ENCODE measurements around the gene BLMH. TPM values are rescaled to one million over a fixed set of nuclear protein-coding genes. Genes with fewer than 3 reads are reported as not detected.

The BLMH gene
- total and polyA plus RNA-seq, 2 donors (not counting 1 experiment from before 2014, with no cell fraction given), result 23.0 to 26.1 TPM

DNA sequence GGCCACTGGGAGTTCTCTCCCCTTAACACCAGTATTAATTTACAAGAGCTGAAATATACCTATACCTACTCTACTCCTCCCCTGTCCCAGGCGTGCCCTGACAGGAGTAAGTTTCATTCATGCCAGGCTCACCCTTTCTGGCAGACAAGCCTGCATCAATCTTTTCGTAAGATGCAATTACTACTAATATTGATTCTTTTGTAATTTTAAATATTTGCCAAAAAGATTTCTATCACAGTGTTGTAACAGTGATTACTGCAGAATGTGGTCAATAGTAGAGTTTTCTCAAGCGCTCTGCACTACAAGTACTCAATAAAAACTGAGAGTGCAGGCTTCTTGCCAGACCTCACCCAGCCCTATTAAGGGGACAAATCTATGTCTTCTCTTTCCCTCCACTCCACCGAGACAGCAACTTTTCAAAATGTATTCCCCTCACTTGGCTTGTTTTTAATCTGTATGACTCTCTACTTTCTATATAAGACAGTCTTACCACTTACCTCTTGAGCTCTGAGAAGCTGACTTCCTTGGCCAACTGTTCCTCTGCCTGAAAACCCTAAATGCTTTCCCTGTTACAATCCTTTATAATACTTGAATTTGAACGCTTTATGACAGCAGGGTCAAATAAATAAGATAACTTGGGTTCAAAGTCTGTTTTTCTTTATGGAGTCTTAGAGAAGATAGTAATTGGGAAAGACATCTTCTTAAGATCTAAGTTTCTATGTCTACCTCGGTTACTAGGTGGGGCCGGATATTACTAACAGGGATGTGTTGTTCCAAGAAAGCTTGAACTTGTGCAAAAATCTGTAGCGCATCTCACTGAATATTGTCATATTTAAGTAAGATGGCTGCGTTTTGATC is 42.0 kb upstream of the BLMH start, which contains the start of gene TMIGD1:
TMIGD1 (minus strand) TSS at position 555 of the 858 bp plus-strand sequence. CDS start 1,924 bp downstream, outside the sequence.
- no peak for DNase-seq (ENCODE audit: low read depth in 2 of 2)
- no peak within 1 kb of the TSS for H2AFZ ChIP-seq (ENCODE audit: low read length)
- H3K4me1 ChIP-seq (ENCODE audit: control insufficient read depth, extremely low read depth, insufficient read depth, low read length), result no peaks in the 10 kb centered on the region
- H3K79me2 ChIP-seq (ENCODE audit: control insufficient read depth, insufficient read depth, low read length), result no peaks in the 10 kb centered on the region
- H4K20me1 ChIP-seq (ENCODE audit: control insufficient read depth, extremely low read depth, insufficient read depth, low read length), result no peaks in the 10 kb centered on the region
- no peaks in the 10 kb centered on the region for H3K9me3 ChIP-seq (ENCODE audit: control insufficient read depth, insufficient read depth, low read depth, low read length)
- no peaks in the 10 kb centered on the region for H3K27me3 ChIP-seq (ENCODE audit: control insufficient read depth, insufficient read depth, low read length)
- no peaks in the 10 kb centered on the region for H3K36me3 ChIP-seq (ENCODE audit: control insufficient read depth, insufficient read depth, low read length)
- TF ChIP-seq, protein P1, sequence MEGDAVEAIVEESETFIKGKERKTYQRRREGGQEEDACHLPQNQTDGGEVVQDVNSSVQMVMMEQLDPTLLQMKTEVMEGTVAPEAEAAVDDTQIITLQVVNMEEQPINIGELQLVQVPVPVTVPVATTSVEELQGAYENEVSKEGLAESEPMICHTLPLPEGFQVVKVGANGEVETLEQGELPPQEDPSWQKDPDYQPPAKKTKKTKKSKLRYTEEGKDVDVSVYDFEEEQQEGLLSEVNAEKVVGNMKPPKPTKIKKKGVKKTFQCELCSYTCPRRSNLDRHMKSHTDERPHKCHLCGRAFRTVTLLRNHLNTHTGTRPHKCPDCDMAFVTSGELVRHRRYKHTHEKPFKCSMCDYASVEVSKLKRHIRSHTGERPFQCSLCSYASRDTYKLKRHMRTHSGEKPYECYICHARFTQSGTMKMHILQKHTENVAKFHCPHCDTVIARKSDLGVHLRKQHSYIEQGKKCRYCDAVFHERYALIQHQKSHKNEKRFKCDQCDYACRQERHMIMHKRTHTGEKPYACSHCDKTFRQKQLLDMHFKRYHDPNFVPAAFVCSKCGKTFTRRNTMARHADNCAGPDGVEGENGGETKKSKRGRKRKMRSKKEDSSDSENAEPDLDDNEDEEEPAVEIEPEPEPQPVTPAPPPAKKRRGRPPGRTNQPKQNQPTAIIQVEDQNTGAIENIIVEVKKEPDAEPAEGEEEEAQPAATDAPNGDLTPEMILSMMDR (conservative IDR thresholded peaks at IDR 0.05 in 1 of 2, IDR thresholded peaks at IDR 0.05 in 1 of 2; ENCODE audit: low read depth in 1 of 2, low read length in 2 of 2), result no peak
- no peak for TF ChIP-seq EZH2 (IDR thresholded peaks at IDR 0.05; ENCODE audit: low read length, missing control alignments)
- no peak within 1 kb of the TSS for H3K27ac ChIP-seq (ENCODE audit: insufficient read depth, low read length)
- H3K9ac ChIP-seq (ENCODE audit: insufficient read depth, low read length), result no peak within 1 kb of the TSS
- no peak within 1 kb of the TSS for H3K4me3 ChIP-seq (replicated peaks in 1 of 4; ENCODE audit: control extremely low read depth in 1 of 4, insufficient read depth in 1 of 4, low read depth in 3 of 4, low read length in 4 of 4)
- no peak within 1 kb of the TSS for H3K4me2 ChIP-seq (ENCODE audit: extremely low read depth, insufficient read depth, low read length)

DNA sequence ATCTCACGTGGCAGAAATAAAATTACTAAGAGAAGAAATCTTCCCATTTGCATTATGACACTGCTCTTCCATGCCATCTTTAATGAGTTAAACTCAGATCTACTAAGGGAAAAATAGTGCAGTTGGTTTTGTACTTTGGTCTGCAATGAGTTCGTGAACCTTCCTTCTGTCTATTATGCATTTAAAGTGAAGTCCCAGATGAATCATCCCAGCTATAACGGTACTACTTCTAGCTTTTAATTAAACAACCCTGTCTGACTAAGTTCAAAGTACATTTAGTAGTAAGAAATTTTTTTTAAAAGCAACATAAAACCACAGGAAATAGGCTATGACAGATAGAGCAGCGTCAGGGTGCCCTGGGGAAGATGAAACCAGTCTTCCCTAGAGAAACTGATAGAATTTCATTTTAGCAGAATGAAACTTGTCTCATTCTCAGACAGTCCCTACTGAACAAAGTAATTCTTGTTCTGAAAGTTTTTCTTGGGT is 40.4 kb upstream of the BLMH start:
- DNase-seq (ENCODE audit: low read depth in 2 of 2), result peak; percentile 73 to 84
- Histone ChIP-seq H3K79me2 (ENCODE audit: control insufficient read depth, insufficient read depth, low read length) (no peaks in the 10 kb centered on the region), H3K36me3 (ENCODE audit: control insufficient read depth, insufficient read depth, low read length) (no peaks in the 10 kb centered on the region), H3K27ac (ENCODE audit: insufficient read depth, low read length) (peak overlapping the region; percentile 13), H3K4me3 (replicated peaks in 1 of 4; ENCODE audit: control extremely low read depth in 1 of 4, insufficient read depth in 1 of 4, low read depth in 3 of 4, low read length in 4 of 4) (no peak overlapping the region), H2AFZ (ENCODE audit: low read length) (no peak overlapping the region), H3K4me2 (ENCODE audit: extremely low read depth, insufficient read depth, low read length) (no peak overlapping the region), H3K4me1 (ENCODE audit: control insufficient read depth, extremely low read depth, insufficient read depth, low read length) (no peaks in the 10 kb centered on the region), H3K27me3 (ENCODE audit: control insufficient read depth, insufficient read depth, low read length) (no peaks in the 10 kb centered on the region), H3K9ac (ENCODE audit: insufficient read depth, low read length) (no peak overlapping the region), H4K20me1 (ENCODE audit: control insufficient read depth, extremely low read depth, insufficient read depth, low read length) (no peaks in the 10 kb centered on the region), H3K9me3 (ENCODE audit: control insufficient read depth, insufficient read depth, low read depth, low read length) (no peaks in the 10 kb centered on the region)
- no peak for TF ChIP-seq EZH2 (IDR thresholded peaks at IDR 0.05; ENCODE audit: low read length, missing control alignments)
- TF ChIP-seq, protein P1 (conservative IDR thresholded peaks at IDR 0.05 in 1 of 2, IDR thresholded peaks at IDR 0.05 in 1 of 2; ENCODE audit: low read depth in 1 of 2, low read length in 2 of 2), result no peak

DNA sequence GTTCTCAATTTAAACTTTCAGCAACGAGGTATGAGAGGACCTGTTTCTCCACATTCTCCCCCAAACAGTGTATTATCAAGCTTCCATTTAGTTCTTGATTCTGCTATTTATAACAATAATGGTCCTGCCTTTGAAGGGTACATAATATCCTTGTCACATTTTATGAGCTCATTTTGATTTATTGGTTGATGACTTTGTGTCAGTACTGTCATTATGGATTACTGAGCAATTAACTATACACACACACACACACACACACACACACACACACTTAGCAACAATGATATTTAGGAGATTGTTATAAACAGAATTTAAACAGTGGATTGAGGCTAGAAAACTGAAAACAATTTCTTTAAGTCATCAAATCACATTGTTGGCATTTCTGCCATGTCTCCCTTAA is 35.1 kb upstream of the BLMH start:
- no peak overlapping the region for H3K27ac ChIP-seq (ENCODE audit: insufficient read depth, low read length)
- H3K36me3 ChIP-seq (ENCODE audit: control insufficient read depth, insufficient read depth, low read length), result no peaks in the 10 kb centered on the region
- no peaks in the 10 kb centered on the region for H3K4me1 ChIP-seq (ENCODE audit: control insufficient read depth, extremely low read depth, insufficient read depth, low read length)

More for the DNA sequence above, 35.1 kb upstream of the BLMH start:
- no peak overlapping the region for H2AFZ ChIP-seq (ENCODE audit: low read length)
- H3K4me3 ChIP-seq (replicated peaks in 1 of 4; ENCODE audit: control extremely low read depth in 1 of 4, insufficient read depth in 1 of 4, low read depth in 3 of 4, low read length in 4 of 4), result no peak overlapping the region
- no peaks in the 10 kb centered on the region for H4K20me1 ChIP-seq (ENCODE audit: control insufficient read depth, extremely low read depth, insufficient read depth, low read length)
- H3K9ac ChIP-seq (ENCODE audit: insufficient read depth, low read length), result no peak overlapping the region
- H3K9me3 ChIP-seq (ENCODE audit: control insufficient read depth, insufficient read depth, low read depth, low read length), result no peaks in the 10 kb centered on the region
- H3K79me2 ChIP-seq (ENCODE audit: control insufficient read depth, insufficient read depth, low read length), result no peaks in the 10 kb centered on the region
- H3K4me2 ChIP-seq (ENCODE audit: extremely low read depth, insufficient read depth, low read length), result no peak overlapping the region
- no peak for TF ChIP-seq EZH2 (IDR thresholded peaks at IDR 0.05; ENCODE audit: low read length, missing control alignments)
- TF ChIP-seq, protein P1 (conservative IDR thresholded peaks at IDR 0.05 in 1 of 2, IDR thresholded peaks at IDR 0.05 in 1 of 2; ENCODE audit: low read depth in 1 of 2, low read length in 2 of 2), result no peak
- no peak for DNase-seq (ENCODE audit: low read depth in 2 of 2)
- no peaks in the 10 kb centered on the region for H3K27me3 ChIP-seq (ENCODE audit: control insufficient read depth, insufficient read depth, low read length)

Measured in fibroblast of lung (primary cell).